Measurements from ENCODE around the gene PPFIA4.

Gene PPFIA4

GRCh38 chr1:203026031-203026665 is at the start of gene PPFIA4:
Gene PPFIA4, plus strand, starts transcription at chr1:203026491. Its CDS starts 12,518 bp downstream, at chr1:203039009.
- no peaks in the 10 kb centered on the region for H4K20me1 ChIP-seq (ENCODE audit: insufficient read depth, low read length)
- H3K9ac ChIP-seq (ENCODE audit: low read length), result no peak within 1 kb of the TSS
- H3K4me3 ChIP-seq (ENCODE audit: low read length), result no peak within 1 kb of the TSS
- no peaks in the 10 kb centered on the region for H3K4me1 ChIP-seq (ENCODE audit: low read length)
- no peak within 1 kb of the TSS for H2AFZ ChIP-seq (ENCODE audit: low read depth, low read length)
- no peak within 1 kb of the TSS for H3K27ac ChIP-seq (ENCODE audit: low read length)
- TF ChIP-seq CTCF (IDR thresholded peaks at IDR 0.05; ENCODE audit: low read depth, low read length) (no peak), EZH2phosphoT487 (IDR thresholded peaks at IDR 0.05; ENCODE audit: low read depth) (no peak)
- no peaks in the 10 kb centered on the region for H3K79me2 ChIP-seq (ENCODE audit: low read length)
- H3K4me2 ChIP-seq (ENCODE audit: low read length), result no peak within 1 kb of the TSS
- peaks cover 36% of the 10 kb centered on the region for H3K36me3 ChIP-seq (replicated peaks; ENCODE audit: low read depth, low read length)
- H3K9me3 ChIP-seq (ENCODE audit: insufficient read depth, low read length), result no peaks in the 10 kb centered on the region
- no peaks in the 10 kb centered on the region for H3K27me3 ChIP-seq (ENCODE audit: low read depth, low read length)

DNA sequence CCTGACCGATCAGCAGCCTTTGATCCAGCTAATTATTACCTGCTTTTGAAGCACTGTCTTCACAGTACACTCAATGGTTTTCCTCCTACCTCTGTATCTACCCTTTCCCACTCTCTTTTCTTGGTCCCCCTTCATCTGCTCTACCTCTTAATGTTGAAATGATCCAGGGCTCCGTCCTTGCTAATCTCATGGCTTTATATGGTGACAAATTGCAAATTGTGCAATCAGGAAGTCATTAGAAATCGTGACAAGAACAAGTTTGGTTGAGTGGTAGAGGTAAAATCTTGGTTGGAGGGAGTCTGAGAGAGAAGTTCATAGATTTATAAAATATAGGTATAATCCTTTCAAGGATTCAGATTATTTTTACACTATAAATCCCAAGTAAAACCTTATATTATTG is 49.7 kb upstream of the PPFIA4 start:
- Histone ChIP-seq H3K27me3 (ENCODE audit: low read depth, low read length) (peaks cover 39% of the 10 kb centered on the region), H3K4me3 (ENCODE audit: low read length) (no peak overlapping the region), H3K27ac (ENCODE audit: low read length) (no peak overlapping the region), H3K9ac (ENCODE audit: low read length) (no peak overlapping the region), H3K36me3 (replicated peaks; ENCODE audit: low read depth, low read length) (no peaks in the 10 kb centered on the region), H3K79me2 (ENCODE audit: low read length) (no peaks in the 10 kb centered on the region), H2AFZ (ENCODE audit: low read depth, low read length) (peak overlapping the region; percentile 88), H4K20me1 (ENCODE audit: insufficient read depth, low read length) (no peaks in the 10 kb centered on the region), H3K9me3 (ENCODE audit: insufficient read depth, low read length) (no peaks in the 10 kb centered on the region), H3K4me1 (ENCODE audit: low read length) (no peaks in the 10 kb centered on the region), H3K4me2 (ENCODE audit: low read length) (no peak overlapping the region)
- TF ChIP-seq EZH2phosphoT487 (IDR thresholded peaks at IDR 0.05; ENCODE audit: low read depth) (no peak), CTCF (IDR thresholded peaks at IDR 0.05; ENCODE audit: low read depth, low read length) (no peak)

GRCh38 chr1:202979459-202979858 is 46.8 kb upstream of the PPFIA4 start:
- H3K4me2 ChIP-seq (ENCODE audit: low read length), result no peak overlapping the region
- no peaks in the 10 kb centered on the region for H3K79me2 ChIP-seq (ENCODE audit: low read length)
- no peak overlapping the region for H3K9ac ChIP-seq (ENCODE audit: low read length)
- no peaks in the 10 kb centered on the region for H3K4me1 ChIP-seq (ENCODE audit: low read length)
- no peaks in the 10 kb centered on the region for H3K36me3 ChIP-seq (replicated peaks; ENCODE audit: low read depth, low read length)
- H3K4me3 ChIP-seq (ENCODE audit: low read length), result no peak overlapping the region
- no peak overlapping the region for H2AFZ ChIP-seq (ENCODE audit: low read depth, low read length)
- no peak overlapping the region for H3K27ac ChIP-seq (ENCODE audit: low read length)
- H3K9me3 ChIP-seq (ENCODE audit: insufficient read depth, low read length), result no peaks in the 10 kb centered on the region
- TF ChIP-seq CTCF (IDR thresholded peaks at IDR 0.05; ENCODE audit: low read depth, low read length), result no peak
- TF ChIP-seq EZH2phosphoT487 (IDR thresholded peaks at IDR 0.05; ENCODE audit: low read depth), result no peak
- H3K27me3 ChIP-seq (ENCODE audit: low read depth, low read length), result peaks cover 32% of the 10 kb centered on the region
- no peaks in the 10 kb centered on the region for H4K20me1 ChIP-seq (ENCODE audit: insufficient read depth, low read length)

DNA sequence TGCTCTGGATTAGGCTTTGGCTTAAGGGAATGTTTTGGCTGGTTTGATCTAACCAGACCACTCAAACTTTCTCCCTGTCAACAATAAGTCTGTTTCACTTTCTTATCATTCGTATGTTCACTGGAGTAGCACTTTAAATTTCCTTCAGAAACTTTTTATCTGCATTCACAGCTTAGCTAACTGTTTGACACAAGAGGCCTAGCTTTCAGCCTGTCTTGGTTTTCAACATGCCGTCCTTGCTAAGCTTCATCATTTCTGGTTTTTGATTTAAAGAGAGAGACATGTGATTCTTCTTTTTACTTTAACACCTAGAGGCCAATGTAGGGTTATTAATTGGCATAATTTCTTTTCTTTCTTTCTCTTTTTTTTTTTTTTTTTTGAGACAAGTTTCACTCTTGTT is 44.4 kb upstream of the PPFIA4 start:
- H2AFZ ChIP-seq (ENCODE audit: low read depth, low read length), result no peak overlapping the region

More for the DNA sequence above, 44.4 kb upstream of the PPFIA4 start:
- Histone ChIP-seq H3K4me3 (ENCODE audit: low read length) (no peak overlapping the region), H3K4me1 (ENCODE audit: low read length) (no peaks in the 10 kb centered on the region), H3K27me3 (ENCODE audit: low read depth, low read length) (peaks cover 26% of the 10 kb centered on the region), H3K4me2 (ENCODE audit: low read length) (no peak overlapping the region), H3K9ac (ENCODE audit: low read length) (no peak overlapping the region), H3K9me3 (ENCODE audit: insufficient read depth, low read length) (no peaks in the 10 kb centered on the region), H4K20me1 (ENCODE audit: insufficient read depth, low read length) (no peaks in the 10 kb centered on the region), H3K36me3 (replicated peaks; ENCODE audit: low read depth, low read length) (no peaks in the 10 kb centered on the region), H3K79me2 (ENCODE audit: low read length) (no peaks in the 10 kb centered on the region), H3K27ac (ENCODE audit: low read length) (no peak overlapping the region)
- no peak for TF ChIP-seq CTCF (IDR thresholded peaks at IDR 0.05; ENCODE audit: low read depth, low read length)
- no peak for TF ChIP-seq EZH2phosphoT487 (IDR thresholded peaks at IDR 0.05; ENCODE audit: low read depth)

Data from OCI-LY3 (cell line).